HepG2 (cell line): Measurements from ENCODE around the gene NPFFR1. TPM values are rescaled to one million over a fixed set of nuclear protein-coding genes. Genes with fewer than 3 reads are reported as not detected.

Experiments used
- ATAC-seq: fragments of 200-7000 bp; cut with Tn5 transposase; 3 replicates; pipeline ENCODE4 v1.9.1; 2020; ENCODE audit warnings: mild to moderate bottlenecking, moderate library complexity
- BruUV-seq: library from RNA; stranded (reverse); fragments of 400-500 nt; replicated peaks from 2 replicates; lab custom pipeline; 2021; lab: Mats Ljungman, UMichigan
- CTCF ChIA-PET: fragments of 300-600 bp; formaldehyde crosslinking; extraction: SDS; loops from one replicate; lab custom pipeline; 2021; ENCODE audit warnings: low total read pairs, inconsistent platforms, low intra/inter-chr PET ratio; lab: Yijun Ruan, JAX
- POLR2A ChIA-PET: fragments of 350-600 bp; sonication (Branson Sonifier 250); formaldehyde crosslinking; loops from one replicate; lab custom pipeline; 2020; ENCODE audit warnings: antibody characterized with exemption, inconsistent platforms; lab: Yijun Ruan, JAX
- DNase-seq: peaks from one replicate; pipeline ENCODE4 v3.0.0-alpha.2; 2015; ENCODE audit warnings: low spot score
- FAIRE-seq: peaks from 3 replicates; lab custom pipeline; 2011; peaks lifted over from hg19 to GRCh38; lab: Jason Lieb, UNC
- H2AFZ ChIP-seq: one replicate; pipeline ENCODE4 v1.6.1; 2011; ENCODE audit warnings: low read length, inconsistent platforms
- H3K27ac ChIP-seq: fragments of 300-600 bp; 3 replicates; pipeline ENCODE4 v1.8.0; 2011; ENCODE audit warnings: mixed run types, mild to moderate bottlenecking, mixed read lengths, low read length, inconsistent platforms; ENCODE audit not compliant: insufficient read depth; ENCODE audit errors: extremely low read length
- H3K27me3 ChIP-seq, 2 experiments: fragments of 200-600 bp in 1 of 2; 2 replicates in 1 of 2; 3 replicates in 1 of 2; pipeline versions ENCODE4 v1.6.0 to v1.8.0; 2011; ENCODE audit warnings: low read length in 2 of 2, mild to moderate bottlenecking in 2 of 2, moderate library complexity in 2 of 2, inconsistent platforms in 1 of 2; ENCODE audit not compliant: insufficient read depth in 2 of 2, control insufficient read depth in 1 of 2
- H3K36me3 ChIP-seq, 2 experiments: fragments of 200-600 bp in 1 of 2; replicated peaks in 1 of 2; 2 replicates in 1 of 2; 3 replicates in 1 of 2; pipeline versions ENCODE4 v1.5.1 to v1.8.0; 2011; ENCODE audit warnings: low read length in 2 of 2, inconsistent platforms in 1 of 2; ENCODE audit not compliant: insufficient read depth in 2 of 2, control insufficient read depth in 1 of 2
- H3K4me1 ChIP-seq: 2 replicates; pipeline ENCODE4 v1.5.1; 2012; ENCODE audit warnings: low read length, inconsistent platforms; ENCODE audit not compliant: insufficient read depth
- H3K4me2 ChIP-seq: 2 replicates; pipeline ENCODE4 v1.6.0; 2011; ENCODE audit warnings: low read depth, low read length, inconsistent platforms
- H3K4me3 ChIP-seq, 3 experiments: fragments of 200-600 bp in 1 of 3; sonication (generic), shearing (Covaris generic) in 1 of 3; replicated peaks in 1 of 3; 2 replicates each; pipeline ENCODE4 v1.5.1; 2011 to 2016; ENCODE audit warnings: low read length in 3 of 3, inconsistent platforms in 2 of 3, low read depth in 2 of 3, mild to moderate bottlenecking in 2 of 3, control low read depth in 1 of 3, mixed read lengths in 1 of 3; ENCODE audit not compliant: insufficient read depth in 1 of 3
- H3K79me2 ChIP-seq: one replicate; pipeline ENCODE4 v1.6.1; 2011; ENCODE audit warnings: low read length, inconsistent platforms; ENCODE audit not compliant: insufficient read depth
- H3K9ac ChIP-seq: 2 replicates; pipeline ENCODE4 v1.6.0; 2011; ENCODE audit warnings: mild to moderate bottlenecking, low read depth, low read length, inconsistent platforms; ENCODE audit not compliant: insufficient read depth
- H3K9me3 ChIP-seq: 2 replicates; pipeline ENCODE4 v1.5.1; 2012; ENCODE audit warnings: mild to moderate bottlenecking, low read length
- H4K20me1 ChIP-seq: 2 replicates; pipeline ENCODE4 v1.6.0; 2011; ENCODE audit warnings: inconsistent platforms, mild to moderate bottlenecking, low read length, moderate library complexity; ENCODE audit not compliant: insufficient read depth
- KAT2B ChIP-seq: fragments of 150-350 bp; IDR thresholded peaks from 2 replicates; pipeline ENCODE4 v1.6.1; 2014; ENCODE audit warnings: low read depth, low read length, borderline replicate concordance
- KDM5B ChIP-seq: sonication (generic); formaldehyde crosslinking; IDR thresholded peaks from 2 replicates; pipeline ENCODE4 v1.4.0; 2020; ENCODE audit warnings: missing genetic modification reagents, mild to moderate bottlenecking, borderline replicate concordance
- PCBP2 ChIP-seq: fragments of 200-400 bp; formaldehyde crosslinking; optimal IDR thresholded peaks from 2 replicates; pipeline ENCODE3; 2018; ENCODE audit warnings: low read length, low read depth; ENCODE audit not compliant: poor library complexity, severe bottlenecking
- REPIN1 ChIP-seq: sonication (generic); formaldehyde crosslinking; IDR thresholded peaks from 2 replicates; pipeline ENCODE4 v1.8.0; 2022; ENCODE audit warnings: missing genetic modification reagents, low read depth, mild to moderate bottlenecking, borderline replicate concordance
- SIX4 ChIP-seq: sonication (generic); formaldehyde crosslinking; IDR thresholded peaks from 2 replicates; pipeline ENCODE4 v1.4.0; 2020; ENCODE audit warnings: missing genetic modification reagents
- ZNF264 ChIP-seq: sonication (generic); formaldehyde crosslinking; IDR thresholded peaks from 2 replicates; pipeline ENCODE4 v1.4.0; 2020; ENCODE audit warnings: missing genetic modification reagents
- WGBS: methylation state at CpG from one replicate; pipeline ENCODE4 v1.1.6; 2017; ENCODE audit warnings: low lambda C conversion rate; 5-methylcytosine and 5-hydroxymethylcytosine counted together
- in situ Hi-C: cut with HindIII; loops from 2 replicates; pipeline ENCODE4 v1.10.0; 2017; ENCODE audit warnings: low pct_unique_long_range_greater_than_20kb; ENCODE audit not compliant: extremely low pct_ligation_motif_present
- intact Hi-C: fragments of 100-400 bp; cut with micrococcal nuclease; formaldehyde crosslinking; loops from one replicate; pipeline ENCODE4 v1.10.0; 2022; ENCODE audit not compliant: unreplicated experiment
- polyA plus RNA-seq, 8 experiments: library from polyadenylated mRNA; depleted of rRNA in 3 of 8; stranded (reverse) in 7 of 8; unstranded in 1 of 8; fragments of >200 nt; fragmentation: Illumina TruSeq in 4 of 8; extraction: Trizol in 4 of 8; gene quantifications; 2 replicates each; pipeline versions ENCODE4 v1.2.1 to v1.2.3, GENCODE V29; 2011 to 2016; ENCODE audit warnings: low read depth in 4 of 8, missing spikeins in 1 of 8, mixed read lengths in 1 of 8; ENCODE audit not compliant: insufficient read depth in 1 of 8
- total RNA-seq, 5 experiments: library from RNA; depleted of rRNA; stranded (reverse); fragments of >200 nt; fragmentation: Illumina TruSeq; extraction: Trizol; gene quantifications; 2 replicates each; pipeline ENCODE4 v1.2.3, GENCODE V29; 2016; ENCODE audit warnings: low read depth in 1 of 5
- TF ChIP-seq, protein P1 (sequence below): sonication (generic); formaldehyde crosslinking; IDR thresholded peaks from 2 replicates; pipeline ENCODE4 v1.4.0; 2020; ENCODE audit warnings: low read depth, mild to moderate bottlenecking, missing genetic modification reagents
- TF ChIP-seq, protein P2 (sequence below): fragments of 450-650 bp; IDR thresholded peaks from 2 replicates; pipeline ENCODE4 v1.6.1; 2017; ENCODE audit warnings: mild to moderate bottlenecking
- TF ChIP-seq, protein P3 (sequence below): sonication (generic); formaldehyde crosslinking; IDR thresholded peaks from 2 replicates; pipeline ENCODE4 v1.4.0; 2020; ENCODE audit warnings: mild to moderate bottlenecking, low read depth, missing genetic modification reagents
- TF ChIP-seq, protein P4 (sequence below): sonication (generic); formaldehyde crosslinking; IDR thresholded peaks from 2 replicates; pipeline ENCODE4 v1.5.0; 2020; ENCODE audit warnings: mild to moderate bottlenecking, missing genetic modification reagents
- TF ChIP-seq, protein P5 (sequence below): sonication (generic); formaldehyde crosslinking; IDR thresholded peaks from 2 replicates; pipeline ENCODE4 v1.4.0; 2020; ENCODE audit warnings: missing genetic modification reagents
- TF ChIP-seq, protein P6 (sequence below): sonication (generic); formaldehyde crosslinking; IDR thresholded peaks from 2 replicates; pipeline ENCODE4 v1.4.0; 2020; ENCODE audit warnings: missing genetic modification reagents

Gene NPFFR1
- total and polyA plus RNA-seq, 2 of the 13 experiments (the other 11 are each of a cell fraction or from before 2014, with no cell fraction given) = under 0.01 TPM; not detected in 1

DNA sequence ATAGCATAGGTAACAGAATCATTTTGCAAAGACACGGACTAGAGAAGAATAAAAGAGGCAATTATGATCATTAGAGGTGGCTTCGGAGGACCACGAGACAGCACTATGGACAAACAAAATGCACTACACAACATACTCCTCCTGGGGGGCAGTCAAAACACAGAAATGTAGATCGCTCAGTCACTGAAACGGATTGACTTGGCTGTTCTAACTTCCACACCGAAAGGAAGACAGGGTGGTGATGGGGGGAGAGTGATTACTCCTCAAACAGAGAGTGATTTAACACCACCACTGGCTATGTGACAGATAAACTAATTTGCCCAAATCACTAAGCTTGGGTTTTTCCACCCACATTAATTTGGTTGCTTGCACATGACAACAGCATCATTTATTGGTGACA lies 36.4 kb downstream of the NPFFR1 start:
- Histone ChIP-seq H3K4me3 (no peak overlapping the region), H3K79me2 (no peaks in the 10 kb centered on the region), H3K9ac (no peak overlapping the region), H3K4me1 (no peaks in the 10 kb centered on the region), H3K9me3 (no peaks in the 10 kb centered on the region), H3K27ac (no peak overlapping the region), H3K27me3 (peaks cover 1 to 44% of the 10 kb centered on the region in 2 experiments; a peak in 3 of 5 replicates), H3K4me2 (no peak overlapping the region), H3K36me3 (no peaks in the 10 kb centered on the region), H2AFZ (no peak overlapping the region), H4K20me1 (no peaks in the 10 kb centered on the region)
- in situ Hi-C loops = no loop called here
- no peak for FAIRE-seq
- ATAC-seq = no peak
- no peak for DNase-seq
- no peak for TF ChIP-seq KAT2B
- TF ChIP-seq, protein P1, sequence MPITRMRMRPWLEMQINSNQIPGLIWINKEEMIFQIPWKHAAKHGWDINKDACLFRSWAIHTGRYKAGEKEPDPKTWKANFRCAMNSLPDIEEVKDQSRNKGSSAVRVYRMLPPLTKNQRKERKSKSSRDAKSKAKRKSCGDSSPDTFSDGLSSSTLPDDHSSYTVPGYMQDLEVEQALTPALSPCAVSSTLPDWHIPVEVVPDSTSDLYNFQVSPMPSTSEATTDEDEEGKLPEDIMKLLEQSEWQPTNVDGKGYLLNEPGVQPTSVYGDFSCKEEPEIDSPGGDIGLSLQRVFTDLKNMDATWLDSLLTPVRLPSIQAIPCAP = no peak
- TF ChIP-seq REPIN1 = no peak
- no peak for TF ChIP-seq KDM5B (CRISPR knock-in tag)
- TF ChIP-seq PCBP2 = no peak
- TF ChIP-seq, protein P2, sequence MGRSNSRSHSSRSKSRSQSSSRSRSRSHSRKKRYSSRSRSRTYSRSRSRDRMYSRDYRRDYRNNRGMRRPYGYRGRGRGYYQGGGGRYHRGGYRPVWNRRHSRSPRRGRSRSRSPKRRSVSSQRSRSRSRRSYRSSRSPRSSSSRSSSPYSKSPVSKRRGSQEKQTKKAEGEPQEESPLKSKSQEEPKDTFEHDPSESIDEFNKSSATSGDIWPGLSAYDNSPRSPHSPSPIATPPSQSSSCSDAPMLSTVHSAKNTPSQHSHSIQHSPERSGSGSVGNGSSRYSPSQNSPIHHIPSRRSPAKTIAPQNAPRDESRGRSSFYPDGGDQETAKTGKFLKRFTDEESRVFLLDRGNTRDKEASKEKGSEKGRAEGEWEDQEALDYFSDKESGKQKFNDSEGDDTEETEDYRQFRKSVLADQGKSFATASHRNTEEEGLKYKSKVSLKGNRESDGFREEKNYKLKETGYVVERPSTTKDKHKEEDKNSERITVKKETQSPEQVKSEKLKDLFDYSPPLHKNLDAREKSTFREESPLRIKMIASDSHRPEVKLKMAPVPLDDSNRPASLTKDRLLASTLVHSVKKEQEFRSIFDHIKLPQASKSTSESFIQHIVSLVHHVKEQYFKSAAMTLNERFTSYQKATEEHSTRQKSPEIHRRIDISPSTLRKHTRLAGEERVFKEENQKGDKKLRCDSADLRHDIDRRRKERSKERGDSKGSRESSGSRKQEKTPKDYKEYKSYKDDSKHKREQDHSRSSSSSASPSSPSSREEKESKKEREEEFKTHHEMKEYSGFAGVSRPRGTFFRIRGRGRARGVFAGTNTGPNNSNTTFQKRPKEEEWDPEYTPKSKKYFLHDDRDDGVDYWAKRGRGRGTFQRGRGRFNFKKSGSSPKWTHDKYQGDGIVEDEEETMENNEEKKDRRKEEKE = no peak
- no peak for TF ChIP-seq ZNF264 (CRISPR knock-in tag)
- TF ChIP-seq, protein P3, sequence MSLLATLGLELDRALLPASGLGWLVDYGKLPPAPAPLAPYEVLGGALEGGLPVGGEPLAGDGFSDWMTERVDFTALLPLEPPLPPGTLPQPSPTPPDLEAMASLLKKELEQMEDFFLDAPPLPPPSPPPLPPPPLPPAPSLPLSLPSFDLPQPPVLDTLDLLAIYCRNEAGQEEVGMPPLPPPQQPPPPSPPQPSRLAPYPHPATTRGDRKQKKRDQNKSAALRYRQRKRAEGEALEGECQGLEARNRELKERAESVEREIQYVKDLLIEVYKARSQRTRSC (CRISPR knock-in tag) = no peak
- no peak for TF ChIP-seq SIX4 (CRISPR knock-in tag)
- TF ChIP-seq, protein P4, sequence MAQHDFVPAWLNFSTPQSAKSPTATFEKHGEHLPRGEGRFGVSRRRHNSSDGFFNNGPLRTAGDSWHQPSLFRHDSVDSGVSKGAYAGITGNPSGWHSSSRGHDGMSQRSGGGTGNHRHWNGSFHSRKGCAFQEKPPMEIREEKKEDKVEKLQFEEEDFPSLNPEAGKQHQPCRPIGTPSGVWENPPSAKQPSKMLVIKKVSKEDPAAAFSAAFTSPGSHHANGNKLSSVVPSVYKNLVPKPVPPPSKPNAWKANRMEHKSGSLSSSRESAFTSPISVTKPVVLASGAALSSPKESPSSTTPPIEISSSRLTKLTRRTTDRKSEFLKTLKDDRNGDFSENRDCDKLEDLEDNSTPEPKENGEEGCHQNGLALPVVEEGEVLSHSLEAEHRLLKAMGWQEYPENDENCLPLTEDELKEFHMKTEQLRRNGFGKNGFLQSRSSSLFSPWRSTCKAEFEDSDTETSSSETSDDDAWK (CRISPR knock-in tag) = no peak
- TF ChIP-seq, protein P5, sequence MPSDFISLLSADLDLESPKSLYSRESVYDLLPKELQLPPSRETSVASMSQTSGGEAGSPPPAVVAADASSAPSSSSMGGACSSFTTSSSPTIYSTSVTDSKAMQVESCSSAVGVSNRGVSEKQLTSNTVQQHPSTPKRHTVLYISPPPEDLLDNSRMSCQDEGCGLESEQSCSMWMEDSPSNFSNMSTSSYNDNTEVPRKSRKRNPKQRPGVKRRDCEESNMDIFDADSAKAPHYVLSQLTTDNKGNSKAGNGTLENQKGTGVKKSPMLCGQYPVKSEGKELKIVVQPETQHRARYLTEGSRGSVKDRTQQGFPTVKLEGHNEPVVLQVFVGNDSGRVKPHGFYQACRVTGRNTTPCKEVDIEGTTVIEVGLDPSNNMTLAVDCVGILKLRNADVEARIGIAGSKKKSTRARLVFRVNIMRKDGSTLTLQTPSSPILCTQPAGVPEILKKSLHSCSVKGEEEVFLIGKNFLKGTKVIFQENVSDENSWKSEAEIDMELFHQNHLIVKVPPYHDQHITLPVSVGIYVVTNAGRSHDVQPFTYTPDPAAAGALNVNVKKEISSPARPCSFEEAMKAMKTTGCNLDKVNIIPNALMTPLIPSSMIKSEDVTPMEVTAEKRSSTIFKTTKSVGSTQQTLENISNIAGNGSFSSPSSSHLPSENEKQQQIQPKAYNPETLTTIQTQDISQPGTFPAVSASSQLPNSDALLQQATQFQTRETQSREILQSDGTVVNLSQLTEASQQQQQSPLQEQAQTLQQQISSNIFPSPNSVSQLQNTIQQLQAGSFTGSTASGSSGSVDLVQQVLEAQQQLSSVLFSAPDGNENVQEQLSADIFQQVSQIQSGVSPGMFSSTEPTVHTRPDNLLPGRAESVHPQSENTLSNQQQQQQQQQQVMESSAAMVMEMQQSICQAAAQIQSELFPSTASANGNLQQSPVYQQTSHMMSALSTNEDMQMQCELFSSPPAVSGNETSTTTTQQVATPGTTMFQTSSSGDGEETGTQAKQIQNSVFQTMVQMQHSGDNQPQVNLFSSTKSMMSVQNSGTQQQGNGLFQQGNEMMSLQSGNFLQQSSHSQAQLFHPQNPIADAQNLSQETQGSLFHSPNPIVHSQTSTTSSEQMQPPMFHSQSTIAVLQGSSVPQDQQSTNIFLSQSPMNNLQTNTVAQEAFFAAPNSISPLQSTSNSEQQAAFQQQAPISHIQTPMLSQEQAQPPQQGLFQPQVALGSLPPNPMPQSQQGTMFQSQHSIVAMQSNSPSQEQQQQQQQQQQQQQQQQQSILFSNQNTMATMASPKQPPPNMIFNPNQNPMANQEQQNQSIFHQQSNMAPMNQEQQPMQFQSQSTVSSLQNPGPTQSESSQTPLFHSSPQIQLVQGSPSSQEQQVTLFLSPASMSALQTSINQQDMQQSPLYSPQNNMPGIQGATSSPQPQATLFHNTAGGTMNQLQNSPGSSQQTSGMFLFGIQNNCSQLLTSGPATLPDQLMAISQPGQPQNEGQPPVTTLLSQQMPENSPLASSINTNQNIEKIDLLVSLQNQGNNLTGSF (CRISPR knock-in tag) = no peak
- TF ChIP-seq, protein P6, sequence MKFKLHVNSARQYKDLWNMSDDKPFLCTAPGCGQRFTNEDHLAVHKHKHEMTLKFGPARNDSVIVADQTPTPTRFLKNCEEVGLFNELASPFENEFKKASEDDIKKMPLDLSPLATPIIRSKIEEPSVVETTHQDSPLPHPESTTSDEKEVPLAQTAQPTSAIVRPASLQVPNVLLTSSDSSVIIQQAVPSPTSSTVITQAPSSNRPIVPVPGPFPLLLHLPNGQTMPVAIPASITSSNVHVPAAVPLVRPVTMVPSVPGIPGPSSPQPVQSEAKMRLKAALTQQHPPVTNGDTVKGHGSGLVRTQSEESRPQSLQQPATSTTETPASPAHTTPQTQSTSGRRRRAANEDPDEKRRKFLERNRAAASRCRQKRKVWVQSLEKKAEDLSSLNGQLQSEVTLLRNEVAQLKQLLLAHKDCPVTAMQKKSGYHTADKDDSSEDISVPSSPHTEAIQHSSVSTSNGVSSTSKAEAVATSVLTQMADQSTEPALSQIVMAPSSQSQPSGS = no peak
- ChIA-PET POLR2A (no interaction called here), CTCF (no interaction called here)
- BruUV-seq = no TSS peak
- intact Hi-C loops = no loop called here
- 30% methylated on average over 6 of the region's 6 CpGs for WGBS
